Heart left ventricle (tissue), 16 donors: ENCODE data around the gene TNPO2. TPM values are rescaled to one million over a fixed set of nuclear protein-coding genes. Genes with fewer than 3 reads are reported as not detected.
A peak's percentile ranks its signal among the peaks of the same experiment; 100 is the strongest.

Experiments used
- ATAC-seq, 4 donors: fragments of 200-7000 bp; cut with Tn5 transposase; one replicate each; pipeline ENCODE4 v1.9.1; 2020 to 2022; ENCODE audit warnings: moderate library complexity in 4 of 4, mild to moderate bottlenecking in 3 of 4, moderate number of reproducible peaks in 1 of 4
- DNase-seq, 5 donors: peaks; one replicate each; pipeline ENCODE4 v3.0.0-alpha.2; 2020
- H3K27ac ChIP-seq, 12 donors: fragments of 200-600 bp; sonication (generic) in 4 of 12; one replicate each; pipeline versions ENCODE4 v1.5.0 to v1.8.0; 2016 to 2022; ENCODE audit warnings: mild to moderate bottlenecking in 2 of 12
- H3K27me3 ChIP-seq, 9 donors: fragments of 200-600 bp; sonication (generic) in 2 of 9; one replicate each; pipeline versions ENCODE4 v1.5.1 to v1.8.0; 2016 to 2022; ENCODE audit warnings: mild to moderate bottlenecking in 3 of 9
- H3K36me3 ChIP-seq, 9 donors: fragments of 200-600 bp; sonication (generic) in 2 of 9; one replicate each; pipeline versions ENCODE4 v1.5.0 to v1.8.0; 2018 to 2022; ENCODE audit warnings: mild to moderate bottlenecking in 2 of 9
- H3K4me1 ChIP-seq, 12 donors: fragments of 200-600 bp; sonication (generic) in 4 of 12; one replicate each; pipeline versions ENCODE4 v1.5.0 to v1.8.0; 2016 to 2022; ENCODE audit warnings: mild to moderate bottlenecking in 3 of 12
- H3K4me3 ChIP-seq, 12 donors: fragments of 200-600 bp; sonication (generic) in 4 of 12; one replicate each; pipeline versions ENCODE4 v1.5.0 to v1.8.0; 2017 to 2022; ENCODE audit warnings: mild to moderate bottlenecking in 9 of 12, moderate library complexity in 4 of 12
- H3K9me3 ChIP-seq, 12 donors: fragments of 200-600 bp; sonication (generic) in 4 of 12; one replicate each; pipeline versions ENCODE4 v1.5.0 to v1.8.0; 2016 to 2022; ENCODE audit warnings: mild to moderate bottlenecking in 1 of 12
- POLR2A ChIP-seq, 2 donors: fragments of 450-650 bp; IDR thresholded peaks; one replicate each; pipeline ENCODE4 v1.6.1; 2017; ENCODE audit warnings: antibody characterized with exemption in 2 of 2, mild to moderate bottlenecking in 2 of 2, moderate library complexity in 2 of 2
- WGBS, 4 donors: extraction: QIAGEN DNeasy Blood & Tissue Kit in 2 of 4; methylation state at CpG; one replicate each; pipeline versions ENCODE4 v1.1.5 to v1.1.7; 2013 to 2018; 5-methylcytosine and 5-hydroxymethylcytosine counted together
- intact Hi-C, 10 donors: fragments of 100-400 bp; cut with DNase I; formaldehyde crosslinking; loops; one replicate each; pipeline versions ENCODE4 v1.11.1 to v1.14.2; 2022
- long read RNA-seq, 3 donors: library from polyadenylated mRNA; unstranded; transcript quantifications; one replicate each; pipeline ENCODE4 v2.0.0, GENCODE V29; 2020 to 2021
- polyA plus RNA-seq, 2 donors: library from polyadenylated mRNA; stranded (reverse); fragments of 200-250 nt; gene quantifications; one replicate each; pipeline ENCODE4 v1.2.3, GENCODE V29; 2013
- total RNA-seq, 9 donors: library from RNA; depleted of rRNA in 2 of 9; stranded (reverse); fragments of >200 nt in 2 of 9; fragmentation: NEBNext Ultra II Directional in 3 of 9; extraction: Animal tissue kit (Norgen Biotek cat#: 25700) in 3 of 9; gene quantifications; one replicate each; pipeline versions ENCODE4 v1.1.0 to v1.2.4, GENCODE V29; 2016 to 2023
- TF ChIP-seq, protein P1 (sequence below), 12 donors: fragments of 200-600 bp; sonication (generic) in 4 of 12; IDR thresholded peaks; one replicate each; pipeline versions ENCODE4 v1.5.0 to v1.8.0; 2018 to 2022; ENCODE audit warnings: antibody characterized with exemption in 12 of 12, mild to moderate bottlenecking in 5 of 12
- donor health status: ischemic (EF 13 %, LVEDD 7.1; RV severe dilation, severe dysfunction).
- donor health status: healthy with polysubstance abuse.
- donor health status: DM: no; HTN: yes; CAD: no.
- donor health status: DM: no; HTN: no; CAD: no.
- donor health status: ischemic (EF 25% LVEDD 6.9; RV normal size, moderate dysfunction).
- donor health status: ischemic (EF 25% LVEDD 5.7; RV mildly dilated, moderate dysfunction).
- donor health status: healthy.
- donor health status: DM: yes; HTN: yes; CAD: no.
- donor health status: ischemic (EF 35%, LVEDD 5.7; RV mildly dilated, moderate dysfunction).
- donor health status: nonischemic (EF 11% LVEDD 7.7; RV severe dilation, severe dysfunction).
- donor health status: DM: yes; HTN: yes; CAD: no.
- donor health status: PGD.
- donor health status: ischemic (EF 29% LVEDD 5.4; RV normal size, mild dysfunction).
- donor health status: nonischemic (EF 23%, LVEDD 6.1; RV moderate dilation, normal function).

TNPO2 gene
- total RNA-seq (10 to 100 TPM; 33.7 to 57.4 (median 42.6) TPM), polyA plus RNA-seq (10 to 100 TPM; 18.0 to 29.2 TPM)
- long read RNA-seq, donor 1, partial matches to known transcripts, result 4 of 14 reads
- long read RNA-seq, donor 1, other reads (novel, unspliced or antisense), result 10 of 14 reads
- long read RNA-seq, donor 2, partial matches to known transcripts, result 4 of 6 reads
- long read RNA-seq, donor 2, other reads (novel, unspliced or antisense), result 2 of 6 reads
- long read RNA-seq, donor 3, partial matches to known transcripts, result 1 of 9 reads
- long read RNA-seq, donor 3, other reads (novel, unspliced or antisense), result 8 of 9 reads

DNA sequence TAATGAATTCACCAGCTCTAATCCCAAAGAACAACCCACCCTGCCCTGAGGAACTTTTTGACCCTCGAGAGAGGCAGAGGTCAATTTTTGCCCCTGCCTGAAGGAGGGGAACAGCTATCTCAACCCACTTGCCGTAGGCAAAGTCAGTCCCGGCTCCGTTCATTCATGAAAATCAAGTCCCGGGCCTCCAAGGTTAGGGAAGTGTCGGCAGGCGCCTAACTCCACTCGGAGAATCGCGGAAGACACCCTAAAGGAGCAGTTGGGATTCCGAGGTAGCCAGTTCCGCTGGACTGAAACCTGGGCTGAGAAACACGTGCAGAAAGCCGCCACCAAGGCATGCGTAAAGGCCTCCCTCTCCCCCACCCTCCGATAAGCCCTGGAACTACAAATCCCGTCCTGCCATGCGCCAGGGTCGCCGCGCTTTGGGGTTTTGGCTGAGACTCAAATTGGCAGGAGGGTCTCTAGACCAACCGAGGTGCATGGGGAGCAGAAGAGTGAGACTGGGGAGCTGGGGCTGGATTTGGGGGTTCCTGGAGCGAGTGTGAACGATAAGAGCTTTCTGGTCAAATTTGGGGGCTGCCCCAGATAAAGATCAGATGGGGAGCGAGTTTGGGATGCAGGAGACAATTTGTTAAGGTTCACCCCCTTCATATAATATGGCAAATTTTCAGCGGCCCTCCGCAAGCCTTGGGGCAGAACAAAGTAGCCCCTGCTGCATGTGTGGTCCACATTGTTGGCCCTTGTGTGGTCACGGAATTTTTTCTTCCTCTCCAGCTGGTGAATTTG lies at the start of gene TNPO2:
TSS of gene TNPO2 (minus strand) at position 292 of the 786 bp plus-strand sequence. CDS start 2,955 bp downstream, outside the sequence.
- ATAC-seq (peak; percentile 14 to 57 (median 50)), DNase-seq (peak; percentile 44 to 79 (median 59))
- intact Hi-C loops, result loop anchor here in 4 of 10 donors (2.0 to 5.0 kb wide), 3 partner anchors 13 to 78 kb away; partner anchors contain the start of genes PRDX2 (in 2 of the 4), THSD8 (in 2 of the 4), DHPS (in 1 of the 4) and GET3 (in 1 of the 4)
- WGBS, 4 donors, result 4 to 6% (median 5%) methylated on average over 22 to 28 of the region's 28 CpGs
- peaks cover 0 to 19% (median 6%) of the 10 kb centered on the region in 9 donors for H3K36me3 ChIP-seq
- H3K27ac ChIP-seq, result peak within 1 kb of the TSS in 11 of 12 donors; percentile 89 to 98 (median 96)
- no peaks in the 10 kb centered on the region for H3K9me3 ChIP-seq
- peak within 1 kb of the TSS; percentile 65 to 98 (median 79) for H3K4me3 ChIP-seq
- no peak for TF ChIP-seq POLR2A (IDR thresholded peaks at IDR 0.05)
- TF ChIP-seq, protein P1, sequence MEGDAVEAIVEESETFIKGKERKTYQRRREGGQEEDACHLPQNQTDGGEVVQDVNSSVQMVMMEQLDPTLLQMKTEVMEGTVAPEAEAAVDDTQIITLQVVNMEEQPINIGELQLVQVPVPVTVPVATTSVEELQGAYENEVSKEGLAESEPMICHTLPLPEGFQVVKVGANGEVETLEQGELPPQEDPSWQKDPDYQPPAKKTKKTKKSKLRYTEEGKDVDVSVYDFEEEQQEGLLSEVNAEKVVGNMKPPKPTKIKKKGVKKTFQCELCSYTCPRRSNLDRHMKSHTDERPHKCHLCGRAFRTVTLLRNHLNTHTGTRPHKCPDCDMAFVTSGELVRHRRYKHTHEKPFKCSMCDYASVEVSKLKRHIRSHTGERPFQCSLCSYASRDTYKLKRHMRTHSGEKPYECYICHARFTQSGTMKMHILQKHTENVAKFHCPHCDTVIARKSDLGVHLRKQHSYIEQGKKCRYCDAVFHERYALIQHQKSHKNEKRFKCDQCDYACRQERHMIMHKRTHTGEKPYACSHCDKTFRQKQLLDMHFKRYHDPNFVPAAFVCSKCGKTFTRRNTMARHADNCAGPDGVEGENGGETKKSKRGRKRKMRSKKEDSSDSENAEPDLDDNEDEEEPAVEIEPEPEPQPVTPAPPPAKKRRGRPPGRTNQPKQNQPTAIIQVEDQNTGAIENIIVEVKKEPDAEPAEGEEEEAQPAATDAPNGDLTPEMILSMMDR (IDR thresholded peaks at IDR 0.05), result no peak
- no peaks in the 10 kb centered on the region for H3K27me3 ChIP-seq
- H3K4me1 ChIP-seq, result peaks cover 4 to 39% (median 33%) of the 10 kb centered on the region in 12 donors

DNA sequence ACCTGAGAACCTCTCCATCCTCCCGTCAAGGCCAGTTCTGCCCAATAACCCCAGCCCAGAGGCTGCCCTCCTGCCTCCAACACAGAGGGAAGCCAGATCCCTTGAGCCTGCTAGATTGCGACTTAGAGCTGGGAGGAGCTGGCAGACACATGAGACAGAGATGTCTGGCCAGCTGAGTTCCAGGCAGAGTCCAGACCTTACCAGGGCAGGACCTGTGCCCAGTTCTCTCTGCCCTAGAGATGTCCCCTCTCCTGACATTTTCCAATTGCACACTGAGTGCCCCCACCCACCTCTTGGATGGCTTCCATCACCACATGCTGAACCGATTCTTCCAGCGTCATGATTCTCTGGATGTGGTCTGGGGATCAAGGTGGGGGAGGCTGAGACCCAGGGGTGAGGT lies 48.6 kb upstream of the TNPO2 start:
- peak overlapping the region; percentile 63 to 98 (median 92) for H3K27ac ChIP-seq

DNA sequence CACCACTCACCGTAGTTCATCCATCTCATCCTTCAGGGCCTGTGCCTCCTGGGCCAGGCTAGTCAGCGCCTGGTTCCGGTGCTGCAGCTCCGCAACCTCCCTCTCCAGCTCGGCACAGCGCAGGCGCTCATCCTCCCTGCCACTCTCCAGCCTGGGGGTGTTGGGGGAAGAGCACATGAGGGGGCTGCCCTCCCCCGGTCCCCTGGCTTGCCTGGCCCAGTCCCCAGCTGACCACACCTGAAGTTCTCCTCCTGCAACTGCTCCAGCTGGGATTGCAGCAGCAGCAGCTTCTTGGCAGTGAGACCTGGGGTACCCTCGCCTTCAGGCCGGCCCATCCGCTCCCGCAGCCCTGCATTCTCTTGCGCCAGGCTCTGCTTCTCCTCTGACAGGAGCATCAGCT lies 47.2 kb upstream of the TNPO2 start:
- Histone ChIP-seq H3K4me1 (peaks cover 0 to 61% (median 21%) of the 10 kb centered on the region in 12 donors), H3K27ac (peak overlapping the region in 8 of 12 donors; percentile 4 to 98 (median 93)), H3K27me3 (no peaks in the 10 kb centered on the region), H3K4me3 (no peak overlapping the region), H3K36me3 (peaks cover 0 to 38% (median 19%) of the 10 kb centered on the region in 9 donors), H3K9me3 (no peaks in the 10 kb centered on the region)
- ATAC-seq, result no peak
- no peak for DNase-seq
- WGBS, 4 donors, result 95 to 97% (median 97%) methylated on average over 13 of the region's 13 CpGs
- TF ChIP-seq, protein P1 (IDR thresholded peaks at IDR 0.05), result no peak
- intact Hi-C loops, result no loop called here

More for the DNA sequence above, 48.6 kb upstream of the TNPO2 start:
- H3K4me1 ChIP-seq, result peaks cover 0 to 56% (median 23%) of the 10 kb centered on the region in 12 donors
- ATAC-seq, result peak; percentile 73 to 83 (median 77)
- no peak for TF ChIP-seq POLR2A (IDR thresholded peaks at IDR 0.05)
- TF ChIP-seq, protein P1 (IDR thresholded peaks at IDR 0.05), result no peak
- peak; percentile 62 to 91 (median 78) for DNase-seq
- intact Hi-C loops, result no loop called here
- H3K27me3 ChIP-seq, result no peaks in the 10 kb centered on the region
- H3K9me3 ChIP-seq, result no peaks in the 10 kb centered on the region
- WGBS, 4 donors, result 29 to 48% (median 37%) methylated on average over 4 of the region's 4 CpGs
- H3K4me3 ChIP-seq, result peak overlapping the region in 1 of 12 donors; percentile 26
- H3K36me3 ChIP-seq, result peaks cover 0 to 31% (median 16%) of the 10 kb centered on the region in 9 donors
